Suprapubic skin (tissue), 4 donors: ENCODE results near the gene SLITRK3. TPM values are rescaled to one million over a fixed set of nuclear protein-coding genes. Genes with fewer than 3 reads are reported as not detected.

Source experiments
- DNase-seq, 2 donors: peaks; one replicate each; pipeline ENCODE4 v3.0.0-alpha.2; 2019; ENCODE audit warnings: low spot score in 2 of 2
- H3K27ac ChIP-seq: fragments of 200-600 bp; sonication (generic); one replicate; pipeline ENCODE4 v1.5.1; 2019
- H3K27me3 ChIP-seq: fragments of 200-600 bp; sonication (generic); one replicate; pipeline ENCODE4 v1.5.1; 2019
- H3K36me3 ChIP-seq: fragments of 200-600 bp; sonication (generic); one replicate; pipeline ENCODE4 v1.5.1; 2019
- H3K4me1 ChIP-seq: fragments of 200-600 bp; sonication (generic); one replicate; pipeline ENCODE4 v1.5.1; 2019
- H3K4me3 ChIP-seq: fragments of 200-600 bp; sonication (generic); one replicate; pipeline ENCODE4 v1.5.1; 2019; ENCODE audit warnings: mild to moderate bottlenecking
- H3K9me3 ChIP-seq: fragments of 200-600 bp; sonication (generic); one replicate; pipeline ENCODE4 v1.5.1; 2019
- EP300 ChIP-seq: sonication (generic); formaldehyde crosslinking; IDR thresholded peaks from one replicate; pipeline ENCODE4 v1.6.1; 2017; ENCODE audit warnings: antibody characterized with exemption
- POLR2A ChIP-seq, 2 donors: fragments of 450-650 bp; IDR thresholded peaks; one replicate each; pipeline ENCODE4 v1.6.1; 2017; ENCODE audit warnings: antibody characterized with exemption in 2 of 2, mild to moderate bottlenecking in 2 of 2, moderate library complexity in 2 of 2
- POLR2AphosphoS5 ChIP-seq, 3 donors: sonication (generic); formaldehyde crosslinking; IDR thresholded peaks; one replicate each; pipeline ENCODE4 v1.6.1; 2017; ENCODE audit warnings: antibody characterized with exemption in 3 of 3
- WGBS: methylation state at CpG from one replicate; pipeline ENCODE4 v1.1.5; 2018; 5-methylcytosine and 5-hydroxymethylcytosine counted together
- total RNA-seq, 4 donors: library from RNA; depleted of rRNA; stranded (reverse); fragments of >200 nt; gene quantifications; one replicate each; pipeline ENCODE4 v1.1.0, GENCODE V29; 2016
- TF ChIP-seq, protein P1 (sequence below), 2 donors: fragments of 200-600 bp in 1 of 2; fragments of 450-650 bp in 1 of 2; sonication (generic) in 1 of 2; IDR thresholded peaks; one replicate each; pipeline ENCODE4 v1.5.1; 2016 to 2019; ENCODE audit warnings: antibody characterized with exemption in 2 of 2, mild to moderate bottlenecking in 1 of 2, moderate library complexity in 1 of 2

SLITRK3 gene, protein sequence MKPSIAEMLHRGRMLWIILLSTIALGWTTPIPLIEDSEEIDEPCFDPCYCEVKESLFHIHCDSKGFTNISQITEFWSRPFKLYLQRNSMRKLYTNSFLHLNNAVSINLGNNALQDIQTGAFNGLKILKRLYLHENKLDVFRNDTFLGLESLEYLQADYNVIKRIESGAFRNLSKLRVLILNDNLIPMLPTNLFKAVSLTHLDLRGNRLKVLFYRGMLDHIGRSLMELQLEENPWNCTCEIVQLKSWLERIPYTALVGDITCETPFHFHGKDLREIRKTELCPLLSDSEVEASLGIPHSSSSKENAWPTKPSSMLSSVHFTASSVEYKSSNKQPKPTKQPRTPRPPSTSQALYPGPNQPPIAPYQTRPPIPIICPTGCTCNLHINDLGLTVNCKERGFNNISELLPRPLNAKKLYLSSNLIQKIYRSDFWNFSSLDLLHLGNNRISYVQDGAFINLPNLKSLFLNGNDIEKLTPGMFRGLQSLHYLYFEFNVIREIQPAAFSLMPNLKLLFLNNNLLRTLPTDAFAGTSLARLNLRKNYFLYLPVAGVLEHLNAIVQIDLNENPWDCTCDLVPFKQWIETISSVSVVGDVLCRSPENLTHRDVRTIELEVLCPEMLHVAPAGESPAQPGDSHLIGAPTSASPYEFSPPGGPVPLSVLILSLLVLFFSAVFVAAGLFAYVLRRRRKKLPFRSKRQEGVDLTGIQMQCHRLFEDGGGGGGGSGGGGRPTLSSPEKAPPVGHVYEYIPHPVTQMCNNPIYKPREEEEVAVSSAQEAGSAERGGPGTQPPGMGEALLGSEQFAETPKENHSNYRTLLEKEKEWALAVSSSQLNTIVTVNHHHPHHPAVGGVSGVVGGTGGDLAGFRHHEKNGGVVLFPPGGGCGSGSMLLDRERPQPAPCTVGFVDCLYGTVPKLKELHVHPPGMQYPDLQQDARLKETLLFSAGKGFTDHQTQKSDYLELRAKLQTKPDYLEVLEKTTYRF
- under 1 TPM in 1 of 4 donors, not detected in 3; 0.15 TPM for total RNA-seq

DNA sequence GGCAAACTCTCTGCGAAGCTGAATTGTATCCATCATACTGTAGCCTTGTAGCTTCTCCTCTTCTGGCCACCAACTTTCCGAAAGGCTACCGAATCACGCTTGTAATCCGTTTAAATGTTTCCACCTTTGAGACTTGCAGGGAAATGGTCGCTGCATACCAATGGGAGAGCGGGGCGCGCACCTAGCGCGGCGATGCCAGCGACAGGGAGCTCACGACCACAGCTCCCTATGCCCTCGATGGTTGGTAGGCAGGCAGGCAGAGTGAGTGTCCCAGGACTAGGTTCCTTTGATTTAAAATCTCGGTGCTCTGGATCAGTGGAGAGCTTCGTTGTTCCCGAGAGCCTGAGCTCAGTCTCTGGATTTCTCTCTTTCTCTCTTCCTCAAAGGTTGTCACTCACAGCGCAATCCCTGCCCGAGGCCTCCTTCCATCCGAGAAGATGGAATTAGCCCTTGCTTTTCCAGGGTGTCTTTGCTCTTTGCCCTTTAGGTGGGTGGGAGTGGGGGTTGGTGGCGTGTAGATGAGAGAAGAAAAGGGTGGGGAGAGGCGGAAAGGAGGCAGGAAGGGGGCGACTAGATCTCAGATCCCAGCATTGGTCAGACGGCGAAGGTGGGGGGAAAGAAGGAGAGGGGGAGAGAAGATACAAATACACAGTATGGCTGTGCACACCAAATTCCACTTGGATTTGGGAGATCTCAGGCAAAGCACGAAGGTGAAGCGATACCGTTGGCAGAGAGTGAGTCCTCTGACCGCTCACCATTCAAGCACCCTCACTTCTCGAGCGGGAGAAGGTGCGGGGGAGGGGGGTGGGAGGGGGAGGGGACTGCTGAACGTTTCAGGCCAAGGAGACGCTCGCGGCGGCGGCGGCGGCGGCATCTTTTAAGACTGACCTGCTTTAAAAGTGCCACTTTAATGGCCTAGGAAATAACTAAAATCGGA, at the start of gene SLITRK3:
SLITRK3 (minus strand) TSS at position 745 of the 937 bp plus-strand sequence. CDS start 5,554 bp downstream, outside the sequence.
- no peak for TF ChIP-seq POLR2A (IDR thresholded peaks at IDR 0.05)
- no peak for TF ChIP-seq POLR2AphosphoS5 (IDR thresholded peaks at IDR 0.05)
- no peak for TF ChIP-seq EP300
- TF ChIP-seq, protein P1, sequence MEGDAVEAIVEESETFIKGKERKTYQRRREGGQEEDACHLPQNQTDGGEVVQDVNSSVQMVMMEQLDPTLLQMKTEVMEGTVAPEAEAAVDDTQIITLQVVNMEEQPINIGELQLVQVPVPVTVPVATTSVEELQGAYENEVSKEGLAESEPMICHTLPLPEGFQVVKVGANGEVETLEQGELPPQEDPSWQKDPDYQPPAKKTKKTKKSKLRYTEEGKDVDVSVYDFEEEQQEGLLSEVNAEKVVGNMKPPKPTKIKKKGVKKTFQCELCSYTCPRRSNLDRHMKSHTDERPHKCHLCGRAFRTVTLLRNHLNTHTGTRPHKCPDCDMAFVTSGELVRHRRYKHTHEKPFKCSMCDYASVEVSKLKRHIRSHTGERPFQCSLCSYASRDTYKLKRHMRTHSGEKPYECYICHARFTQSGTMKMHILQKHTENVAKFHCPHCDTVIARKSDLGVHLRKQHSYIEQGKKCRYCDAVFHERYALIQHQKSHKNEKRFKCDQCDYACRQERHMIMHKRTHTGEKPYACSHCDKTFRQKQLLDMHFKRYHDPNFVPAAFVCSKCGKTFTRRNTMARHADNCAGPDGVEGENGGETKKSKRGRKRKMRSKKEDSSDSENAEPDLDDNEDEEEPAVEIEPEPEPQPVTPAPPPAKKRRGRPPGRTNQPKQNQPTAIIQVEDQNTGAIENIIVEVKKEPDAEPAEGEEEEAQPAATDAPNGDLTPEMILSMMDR (IDR thresholded peaks at IDR 0.05) = no peak
- Histone ChIP-seq H3K27me3 (peaks cover 76% of the 10 kb centered on the region), H3K9me3 (no peaks in the 10 kb centered on the region), H3K4me3 (peak within 1 kb of the TSS; percentile 46), H3K4me1 (peaks cover 41% of the 10 kb centered on the region), H3K27ac (no peak within 1 kb of the TSS), H3K36me3 (no peaks in the 10 kb centered on the region)
- under 1% methylated on average over 37 of the region's 43 CpGs for WGBS
- no peak for DNase-seq

DNA sequence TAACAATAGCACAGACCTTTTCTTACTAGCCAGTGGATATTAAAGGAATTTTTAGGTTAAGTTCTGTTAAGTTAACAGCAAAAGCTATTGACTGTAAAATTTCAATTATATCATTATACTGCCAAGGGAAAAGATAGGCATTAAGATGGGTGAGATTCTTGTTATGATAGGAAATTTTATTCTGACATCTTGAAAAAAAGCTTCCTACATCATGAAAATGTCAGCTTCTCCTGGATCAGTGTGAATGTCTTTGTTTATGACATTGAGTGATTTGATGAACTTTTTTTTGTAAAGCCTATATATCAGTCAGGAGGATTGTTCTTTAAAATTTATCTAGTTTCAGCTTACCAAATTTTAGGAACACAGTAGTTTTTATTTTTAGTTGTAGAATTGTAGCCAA, 47.4 kb upstream of the SLITRK3 start:
- no peak for DNase-seq
- no peaks in the 10 kb centered on the region for H3K4me1 ChIP-seq
- no peaks in the 10 kb centered on the region for H3K27me3 ChIP-seq
- TF ChIP-seq, protein P1 (IDR thresholded peaks at IDR 0.05) = no peak
- TF ChIP-seq EP300 (no peak), POLR2A (IDR thresholded peaks at IDR 0.05) (no peak), POLR2AphosphoS5 (IDR thresholded peaks at IDR 0.05) (no peak)
- no peak overlapping the region for H3K27ac ChIP-seq
- H3K9me3 ChIP-seq = no peaks in the 10 kb centered on the region
- H3K36me3 ChIP-seq = no peaks in the 10 kb centered on the region
- H3K4me3 ChIP-seq = no peak overlapping the region

DNA sequence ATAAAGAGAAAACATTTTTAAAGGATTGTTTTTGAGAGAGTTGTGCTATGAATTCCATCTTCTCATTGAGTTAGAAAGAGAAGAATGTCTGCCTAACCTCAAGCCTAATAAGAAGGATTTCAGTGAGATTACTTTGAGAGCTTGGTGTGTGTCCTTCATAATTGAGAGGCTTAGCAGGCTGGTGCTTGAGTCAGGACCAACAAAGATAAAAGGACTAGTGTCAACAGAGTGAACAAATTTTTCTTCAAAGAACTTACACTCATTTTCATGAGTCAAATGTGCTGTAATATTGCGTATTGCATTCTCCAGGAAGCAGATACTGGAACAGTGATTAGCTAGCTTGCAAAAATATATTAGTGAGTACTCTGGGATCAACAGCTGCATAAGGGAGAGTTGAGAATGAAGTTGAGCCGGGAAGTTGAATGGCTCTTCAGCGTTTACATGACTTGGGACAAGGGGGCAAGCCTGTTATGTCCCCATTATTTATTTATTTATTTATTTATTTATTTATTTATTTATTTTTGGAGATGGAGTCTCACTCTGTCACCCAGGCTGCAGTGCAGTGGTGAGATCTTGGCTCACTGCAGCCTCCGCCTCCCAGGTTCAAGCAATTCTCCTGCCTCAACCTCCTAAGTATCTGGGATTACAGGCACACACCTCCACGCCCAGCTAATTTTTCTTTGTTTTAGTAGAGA, 37.5 kb upstream of the SLITRK3 start:
- no peak for DNase-seq
- H3K4me1 ChIP-seq = no peaks in the 10 kb centered on the region
- no peak overlapping the region for H3K4me3 ChIP-seq
- TF ChIP-seq, protein P1 (IDR thresholded peaks at IDR 0.05) = no peak
- TF ChIP-seq POLR2A (IDR thresholded peaks at IDR 0.05) (no peak), EP300 (no peak), POLR2AphosphoS5 (IDR thresholded peaks at IDR 0.05) (no peak)
- no peak overlapping the region for H3K27ac ChIP-seq
- 96% methylated on average over 5 of the region's 5 CpGs for WGBS
- no peaks in the 10 kb centered on the region for H3K9me3 ChIP-seq
- H3K36me3 ChIP-seq = no peaks in the 10 kb centered on the region
- H3K27me3 ChIP-seq = no peaks in the 10 kb centered on the region

DNA sequence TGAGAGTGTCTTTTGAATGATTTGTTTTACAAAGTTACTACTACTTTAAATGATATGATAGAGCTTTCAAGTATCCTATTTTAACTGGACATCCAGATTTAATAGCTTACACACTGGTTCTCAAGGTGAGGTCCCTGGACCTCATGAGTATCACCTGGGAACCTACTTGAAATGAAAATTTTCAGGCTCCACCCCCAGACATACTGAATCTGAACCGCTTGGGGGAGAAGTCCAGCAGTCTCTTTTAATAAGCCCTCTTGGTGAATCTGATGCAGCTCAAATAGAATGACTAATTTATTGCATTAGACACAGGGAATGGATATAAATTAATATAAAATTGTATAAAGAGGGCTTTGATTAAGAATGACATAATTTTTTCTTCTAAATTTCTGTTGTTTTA, 29.4 kb upstream of the SLITRK3 start:
- H3K27me3 ChIP-seq = no peaks in the 10 kb centered on the region
- H3K27ac ChIP-seq = no peak overlapping the region
- no peaks in the 10 kb centered on the region for H3K4me1 ChIP-seq
- 65% methylated on average over 1 of the region's 1 CpG for WGBS
- TF ChIP-seq POLR2AphosphoS5 (IDR thresholded peaks at IDR 0.05) (no peak), EP300 (no peak), POLR2A (IDR thresholded peaks at IDR 0.05) (no peak)
- TF ChIP-seq, protein P1 (IDR thresholded peaks at IDR 0.05) = no peak
- H3K36me3 ChIP-seq = no peaks in the 10 kb centered on the region
- no peak overlapping the region for H3K4me3 ChIP-seq
- no peak for DNase-seq
- H3K9me3 ChIP-seq = no peaks in the 10 kb centered on the region
